Natural killer cell (primary cell): Measurements from ENCODE around the gene GRIN2A. TPM values are rescaled to one million over a fixed set of nuclear protein-coding genes. Genes with fewer than 3 reads are reported as not detected.

Experiments used
- ATAC-seq, 3 donors: fragments of 150-1000 bp in 2 of 3; fragments of 200-7000 bp in 1 of 3; cut with Tn5 transposase; 1 replicate in 1 of 3; 2 replicates in 2 of 3; pipeline ENCODE4 v1.10.0; 2021; ENCODE audit warnings: mild to moderate bottlenecking in 2 of 3, moderate library complexity in 2 of 3
- DNase-seq, 2 donors: peaks; one replicate each; pipeline versions ENCODE4 v3.0.0 to v3.0.0-alpha.2; 2013 to 2021; ENCODE audit warnings: mixed read lengths in 1 of 2
- H3K27ac ChIP-seq: one replicate; pipeline ENCODE4 v1.5.1; 2013; ENCODE audit warnings: mild to moderate bottlenecking, low read length
- H3K27me3 ChIP-seq: one replicate; pipeline ENCODE4 v1.6.1; 2013; ENCODE audit warnings: low read length; ENCODE audit not compliant: control insufficient read depth, insufficient read depth
- H3K36me3 ChIP-seq: one replicate; pipeline ENCODE4 v1.6.1; 2013; ENCODE audit warnings: low read length; ENCODE audit not compliant: control insufficient read depth, insufficient read depth
- H3K4me1 ChIP-seq: one replicate; pipeline ENCODE4 v1.6.1; 2013; ENCODE audit warnings: low read length; ENCODE audit not compliant: control insufficient read depth, insufficient read depth
- H3K4me3 ChIP-seq: one replicate; pipeline ENCODE4 v1.5.1; 2013; ENCODE audit warnings: low read length
- H3K9me3 ChIP-seq: one replicate; pipeline ENCODE4 v1.6.1; 2013; ENCODE audit warnings: low read length; ENCODE audit not compliant: control insufficient read depth, insufficient read depth
- H3K27ac Mint-ChIP-seq, 2 donors: one replicate each; pipeline ENCODE4 v1.8.0; 2022; ENCODE audit warnings: mild to moderate bottlenecking in 2 of 2, mixed read lengths in 2 of 2, moderate library complexity in 1 of 2
- H3K27me3 Mint-ChIP-seq, 2 donors: one replicate each; pipeline ENCODE4 v1.8.0; 2022; ENCODE audit warnings: low read depth in 2 of 2, mixed read lengths in 2 of 2
- H3K36me3 Mint-ChIP-seq: one replicate; pipeline ENCODE4 v1.8.0; 2022; ENCODE audit warnings: mixed read lengths
- H3K4me1 Mint-ChIP-seq, 2 donors: one replicate each; pipeline ENCODE4 v1.8.0; 2022; ENCODE audit warnings: mixed read lengths in 2 of 2
- H3K4me3 Mint-ChIP-seq: one replicate; pipeline ENCODE4 v1.8.0; 2022; ENCODE audit warnings: mild to moderate bottlenecking, moderate library complexity, mixed read lengths
- H3K9me3 Mint-ChIP-seq, 2 donors: one replicate each; pipeline ENCODE4 v1.8.0; 2022; ENCODE audit warnings: mixed read lengths in 2 of 2
- WGBS: methylation state at CpG from one replicate; pipeline ENCODE4 v1.1.7; 2013; ENCODE audit warnings: missing lambda C conversion rate; ENCODE audit not compliant: insufficient coverage; 5-methylcytosine and 5-hydroxymethylcytosine counted together
- intact Hi-C: fragments of 100-400 bp; cut with micrococcal nuclease; formaldehyde crosslinking; loops from one replicate; pipeline ENCODE4 v1.14.2; 2022
- total RNA-seq, 4 donors: library from RNA; stranded (reverse); fragments of 120-200 nt in 1 of 4; gene quantifications; one replicate each; pipeline versions ENCODE4 v1.2.3 to v1.2.4, GENCODE V29; 2013 to 2022
- TF ChIP-seq, protein P1 (sequence below): fragments of 200-600 bp; IDR thresholded peaks from one replicate; pipeline ENCODE4 v1.8.0; 2022; ENCODE audit warnings: antibody characterized with exemption

The GRIN2A gene
- total RNA-seq, 3 donors from 2014 or later (not counting 1 experiment from before 2014, with no cell fraction given) = not detected

DNA sequence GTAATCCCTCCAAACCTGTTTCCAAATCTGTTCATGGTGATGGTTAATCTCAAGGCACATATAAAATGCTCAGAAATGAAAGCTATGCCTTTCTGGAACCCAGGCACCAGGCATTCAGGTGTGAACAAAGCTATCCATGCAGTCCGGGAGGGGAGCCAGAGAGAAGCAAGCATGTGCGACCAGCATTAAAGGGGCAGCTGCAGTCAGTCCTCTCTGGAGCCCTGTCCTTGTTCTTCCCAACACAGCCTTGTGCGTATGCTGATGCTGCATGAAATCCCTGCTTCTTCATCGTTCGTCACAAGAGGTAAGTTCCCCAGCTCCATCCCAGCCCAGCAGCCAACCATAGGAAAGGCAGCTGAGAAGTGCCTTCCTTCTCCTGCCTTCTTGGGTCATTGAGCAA, 148.7 kb downstream of the GRIN2A start:
- Mint-ChIP-seq H3K4me1 (no peaks in the 10 kb centered on the region), H3K27me3 (peaks cover 0 to 5% of the 10 kb centered on the region in 2 donors), H3K4me3 (no peak overlapping the region), H3K9me3 (no peaks in the 10 kb centered on the region), H3K36me3 (no peaks in the 10 kb centered on the region), H3K27ac (no peak overlapping the region)
- ATAC-seq (no peak), DNase-seq (no peak)
- H3K27ac ChIP-seq = no peak overlapping the region
- TF ChIP-seq, protein P1, sequence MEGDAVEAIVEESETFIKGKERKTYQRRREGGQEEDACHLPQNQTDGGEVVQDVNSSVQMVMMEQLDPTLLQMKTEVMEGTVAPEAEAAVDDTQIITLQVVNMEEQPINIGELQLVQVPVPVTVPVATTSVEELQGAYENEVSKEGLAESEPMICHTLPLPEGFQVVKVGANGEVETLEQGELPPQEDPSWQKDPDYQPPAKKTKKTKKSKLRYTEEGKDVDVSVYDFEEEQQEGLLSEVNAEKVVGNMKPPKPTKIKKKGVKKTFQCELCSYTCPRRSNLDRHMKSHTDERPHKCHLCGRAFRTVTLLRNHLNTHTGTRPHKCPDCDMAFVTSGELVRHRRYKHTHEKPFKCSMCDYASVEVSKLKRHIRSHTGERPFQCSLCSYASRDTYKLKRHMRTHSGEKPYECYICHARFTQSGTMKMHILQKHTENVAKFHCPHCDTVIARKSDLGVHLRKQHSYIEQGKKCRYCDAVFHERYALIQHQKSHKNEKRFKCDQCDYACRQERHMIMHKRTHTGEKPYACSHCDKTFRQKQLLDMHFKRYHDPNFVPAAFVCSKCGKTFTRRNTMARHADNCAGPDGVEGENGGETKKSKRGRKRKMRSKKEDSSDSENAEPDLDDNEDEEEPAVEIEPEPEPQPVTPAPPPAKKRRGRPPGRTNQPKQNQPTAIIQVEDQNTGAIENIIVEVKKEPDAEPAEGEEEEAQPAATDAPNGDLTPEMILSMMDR = no peak
- H3K9me3 ChIP-seq = no peaks in the 10 kb centered on the region
- 80% methylated on average over 5 of the region's 5 CpGs for WGBS
- intact Hi-C loops = no loop called here
- no peaks in the 10 kb centered on the region for H3K36me3 ChIP-seq
- no peaks in the 10 kb centered on the region for H3K27me3 ChIP-seq
- H3K4me3 ChIP-seq = no peak overlapping the region
- H3K4me1 ChIP-seq = no peaks in the 10 kb centered on the region

DNA sequence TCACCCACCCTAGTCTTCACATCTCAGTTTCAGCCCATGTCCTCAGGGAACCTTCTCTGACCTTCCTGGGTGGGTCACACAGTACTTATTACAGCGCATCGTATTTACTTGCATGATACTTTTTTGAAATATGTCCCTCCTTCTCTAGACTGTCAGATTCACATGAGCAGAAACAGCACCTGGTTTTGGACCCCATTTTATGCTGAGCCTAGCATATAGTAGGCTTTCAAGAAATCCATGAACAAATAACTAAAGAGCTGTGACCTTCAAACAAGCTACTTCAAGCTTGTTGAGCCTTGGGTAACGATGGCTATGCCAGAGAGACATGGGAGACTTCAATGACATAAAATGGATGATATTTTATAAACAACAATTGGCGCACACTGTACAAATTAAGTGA, 150.3 kb downstream of the GRIN2A start:
- 91% methylated on average over 4 of the region's 4 CpGs for WGBS
- Histone ChIP-seq H3K36me3 (no peaks in the 10 kb centered on the region), H3K27ac (no peak overlapping the region), H3K4me1 (no peaks in the 10 kb centered on the region), H3K27me3 (no peaks in the 10 kb centered on the region), H3K4me3 (no peak overlapping the region), H3K9me3 (no peaks in the 10 kb centered on the region)
- no peaks in the 10 kb centered on the region for H3K27me3 Mint-ChIP-seq
- no peaks in the 10 kb centered on the region for H3K36me3 Mint-ChIP-seq
- no peaks in the 10 kb centered on the region for H3K4me1 Mint-ChIP-seq
- H3K9me3 Mint-ChIP-seq = no peaks in the 10 kb centered on the region
- no peak overlapping the region for H3K27ac Mint-ChIP-seq
- ATAC-seq = no peak
- TF ChIP-seq, protein P1 = no peak
- intact Hi-C loops = no loop called here
- no peak overlapping the region for H3K4me3 Mint-ChIP-seq
- no peak for DNase-seq

DNA sequence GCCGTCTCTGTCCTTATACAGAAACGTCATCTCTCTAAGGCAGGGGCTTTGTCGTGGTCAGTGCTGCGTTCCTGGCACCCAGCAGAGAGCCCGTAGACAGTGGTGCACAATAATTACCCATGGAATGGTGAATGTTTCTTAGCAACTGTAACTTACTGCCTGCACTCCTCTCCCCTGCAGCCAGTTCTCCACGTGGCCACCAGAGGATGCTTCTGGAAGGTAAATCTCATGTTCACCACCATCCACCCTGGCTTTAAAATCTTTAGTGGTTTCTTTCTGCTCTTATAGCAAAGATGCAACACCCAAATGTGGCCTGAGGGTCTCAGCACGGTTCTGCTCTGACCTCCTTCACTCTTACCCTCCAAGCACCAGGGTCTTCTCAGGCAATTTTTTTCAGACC, 150.8 kb downstream of the GRIN2A start:
- Mint-ChIP-seq H3K4me1 (no peaks in the 10 kb centered on the region), H3K36me3 (no peaks in the 10 kb centered on the region), H3K9me3 (no peaks in the 10 kb centered on the region), H3K4me3 (no peak overlapping the region), H3K27me3 (no peaks in the 10 kb centered on the region), H3K27ac (no peak overlapping the region)
- H3K27ac ChIP-seq = no peak overlapping the region
- TF ChIP-seq, protein P1 = no peak
- no peaks in the 10 kb centered on the region for H3K9me3 ChIP-seq
- no peak for DNase-seq
- H3K36me3 ChIP-seq = no peaks in the 10 kb centered on the region
- 48% methylated on average over 7 of the region's 7 CpGs for WGBS
- no peak overlapping the region for H3K4me3 ChIP-seq
- no peaks in the 10 kb centered on the region for H3K4me1 ChIP-seq
- ATAC-seq = no peak
- intact Hi-C loops = no loop called here
- H3K27me3 ChIP-seq = no peaks in the 10 kb centered on the region

DNA sequence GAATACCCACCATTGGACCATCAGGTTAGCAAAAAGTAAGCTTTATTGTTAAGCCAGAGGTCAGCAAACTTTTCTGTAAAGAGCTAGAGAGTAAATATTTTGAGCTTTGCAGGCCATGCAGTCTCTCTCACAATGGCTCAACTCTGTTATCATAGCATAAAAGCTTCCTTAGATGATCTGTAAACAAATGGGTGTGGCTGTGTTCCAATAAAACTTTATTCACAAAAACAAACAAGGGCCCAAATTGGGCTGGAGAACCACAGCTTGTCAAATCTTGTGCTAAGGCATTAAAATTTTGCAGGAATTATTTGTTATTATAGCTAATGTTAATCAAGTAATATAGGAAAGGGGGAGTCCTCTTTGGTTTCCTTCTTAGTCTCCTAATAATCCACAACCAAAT, 153.6 kb downstream of the GRIN2A start:
- intact Hi-C loops = no loop called here
- Histone ChIP-seq H3K27ac (no peak overlapping the region), H3K9me3 (no peaks in the 10 kb centered on the region), H3K27me3 (no peaks in the 10 kb centered on the region), H3K4me3 (no peak overlapping the region), H3K4me1 (no peaks in the 10 kb centered on the region), H3K36me3 (no peaks in the 10 kb centered on the region)
- Mint-ChIP-seq H3K9me3 (no peaks in the 10 kb centered on the region), H3K27me3 (no peaks in the 10 kb centered on the region), H3K27ac (no peak overlapping the region), H3K36me3 (no peaks in the 10 kb centered on the region), H3K4me3 (no peak overlapping the region), H3K4me1 (no peaks in the 10 kb centered on the region)
- TF ChIP-seq, protein P1 = no peak
- ATAC-seq (no peak), DNase-seq (no peak)
